Measurements from ENCODE around the gene SLC26A6.

Gene SLC26A6

GRCh38 chr3:48581621-48582481 is 53.4 kb downstream of the SLC26A6 start:
- DNase-seq (ENCODE audit: low read depth in 2 of 2, low spot score in 1 of 2): no peak

- no peak for DNase-seq (ENCODE audit: low read depth in 2 of 2, low spot score in 1 of 2)
Observed at GRCh38 chr3:48576647-48577046, 58.6 kb downstream of the SLC26A6 start.

All from stimulated activated CD8-positive, alpha-beta memory T cell treated with anti-CD3 and anti-CD28 coated beads, Interleukin-4, amount 100 ng/mL, for 1 hour (primary cell).